ENCODE measurements around the gene AFMID.
"Not testable (repeated sequence)": the region's sequence is repeated elsewhere in the genome, so short reads cannot be mapped to it uniquely, and the experiment has no call there.

The AFMID gene

DNA sequence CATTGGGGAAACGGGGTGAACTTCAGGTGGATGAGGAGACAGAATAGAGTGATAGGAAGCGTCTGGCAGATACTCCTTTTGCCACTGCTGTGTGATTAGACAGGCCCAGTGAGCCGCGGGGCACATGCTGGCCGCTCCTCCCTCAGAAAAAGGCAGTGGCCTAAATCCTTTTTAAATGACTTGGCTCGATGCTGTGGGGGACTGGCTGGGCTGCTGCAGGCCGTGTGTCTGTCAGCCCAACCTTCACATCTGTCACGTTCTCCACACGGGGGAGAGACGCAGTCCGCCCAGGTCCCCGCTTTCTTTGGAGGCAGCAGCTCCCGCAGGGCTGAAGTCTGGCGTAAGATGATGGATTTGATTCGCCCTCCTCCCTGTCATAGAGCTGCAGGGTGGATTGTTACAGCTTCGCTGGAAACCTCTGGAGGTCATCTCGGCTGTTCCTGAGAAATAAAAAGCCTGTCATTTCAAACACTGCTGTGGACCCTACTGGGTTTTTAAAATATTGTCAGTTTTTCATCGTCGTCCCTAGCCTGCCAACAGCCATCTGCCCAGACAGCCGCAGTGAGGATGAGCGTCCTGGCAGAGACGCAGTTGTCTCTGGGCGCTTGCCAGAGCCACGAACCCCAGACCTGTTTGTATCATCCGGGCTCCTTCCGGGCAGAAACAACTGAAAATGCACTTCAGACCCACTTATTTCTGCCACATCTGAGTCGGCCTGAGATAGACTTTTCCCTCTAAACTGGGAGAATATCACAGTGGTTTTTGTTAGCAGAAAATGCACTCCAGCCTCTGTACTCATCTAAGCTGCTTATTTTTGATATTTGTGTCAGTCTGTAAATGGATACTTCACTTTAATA, 37.3 kb downstream of the AFMID start:
- no peak for DNase-seq

GRCh38 chr17:78225088-78225865, 38.1 kb downstream of the AFMID start:
- no peak for DNase-seq

GRCh38 chr17:78226055-78226758, 39.0 kb downstream of the AFMID start:
- peak; percentile 51 for DNase-seq

GRCh38 chr17:78226759-78227454, 39.7 kb downstream of the AFMID start:
- peak; percentile 93 for DNase-seq

GRCh38 chr17:78227455-78227916, 40.3 kb downstream of the AFMID start:
- peak; percentile 97 for DNase-seq

- no peak for DNase-seq
These were observed 41.0 kb downstream of the AFMID start for GRCh38 chr17:78228176-78228575.

- DNase-seq: no peak
These were observed 43.2 kb downstream of the AFMID start for GRCh38 chr17:78230252-78230962.

DNA sequence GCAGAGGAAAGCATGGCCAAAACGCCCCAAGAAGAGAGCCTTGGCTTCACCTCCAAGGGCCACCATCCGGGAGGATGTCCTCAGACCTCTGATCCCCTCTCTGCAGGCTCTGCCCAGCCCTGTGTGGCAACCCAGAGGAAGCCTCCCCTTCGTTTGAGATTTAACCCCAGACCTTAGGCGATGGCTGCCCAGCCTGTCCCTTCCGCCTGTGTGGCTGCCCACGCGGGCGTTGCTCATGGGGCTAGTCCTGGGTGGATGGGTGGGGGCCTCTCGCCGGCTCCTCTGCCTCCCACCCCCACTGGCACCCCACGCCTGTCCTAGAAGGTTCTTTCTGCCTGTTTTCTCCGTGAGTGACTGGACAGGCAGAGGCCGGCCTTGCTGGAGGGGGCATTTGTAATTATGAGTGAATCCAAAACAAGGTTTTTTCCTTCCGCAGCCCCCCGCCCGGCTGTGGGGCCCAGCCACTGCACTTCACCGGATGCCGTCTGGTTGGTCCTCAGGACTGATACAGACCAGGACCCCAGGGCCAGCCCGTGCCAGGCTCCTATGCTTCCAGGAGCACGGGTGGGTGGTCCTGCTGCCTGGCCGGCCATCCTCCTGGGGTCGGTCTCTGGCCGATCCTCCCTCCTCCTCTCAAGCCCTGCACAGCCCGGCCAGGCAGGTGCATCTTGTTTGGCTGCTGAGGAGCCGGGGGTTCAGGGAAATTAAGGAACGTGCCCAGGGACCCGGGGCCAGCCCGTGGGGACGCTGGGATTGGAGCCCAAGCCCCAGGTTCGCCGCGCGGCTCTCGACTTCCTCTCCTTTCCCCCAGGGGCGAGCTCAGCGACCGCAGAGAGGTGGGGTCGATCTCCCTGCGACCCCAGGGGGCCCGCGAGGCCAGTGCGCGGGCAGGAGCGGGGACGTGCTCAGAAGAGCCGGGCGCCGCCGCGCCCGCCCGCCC, 44.1 kb downstream of the AFMID start, which contains the start of gene TMEM235:
Gene TMEM235 (plus strand): TSS at position 636 of the 940 bp plus-strand sequence. CDS start 393 bp downstream, outside the sequence.
- DNase-seq: no peak

DNA sequence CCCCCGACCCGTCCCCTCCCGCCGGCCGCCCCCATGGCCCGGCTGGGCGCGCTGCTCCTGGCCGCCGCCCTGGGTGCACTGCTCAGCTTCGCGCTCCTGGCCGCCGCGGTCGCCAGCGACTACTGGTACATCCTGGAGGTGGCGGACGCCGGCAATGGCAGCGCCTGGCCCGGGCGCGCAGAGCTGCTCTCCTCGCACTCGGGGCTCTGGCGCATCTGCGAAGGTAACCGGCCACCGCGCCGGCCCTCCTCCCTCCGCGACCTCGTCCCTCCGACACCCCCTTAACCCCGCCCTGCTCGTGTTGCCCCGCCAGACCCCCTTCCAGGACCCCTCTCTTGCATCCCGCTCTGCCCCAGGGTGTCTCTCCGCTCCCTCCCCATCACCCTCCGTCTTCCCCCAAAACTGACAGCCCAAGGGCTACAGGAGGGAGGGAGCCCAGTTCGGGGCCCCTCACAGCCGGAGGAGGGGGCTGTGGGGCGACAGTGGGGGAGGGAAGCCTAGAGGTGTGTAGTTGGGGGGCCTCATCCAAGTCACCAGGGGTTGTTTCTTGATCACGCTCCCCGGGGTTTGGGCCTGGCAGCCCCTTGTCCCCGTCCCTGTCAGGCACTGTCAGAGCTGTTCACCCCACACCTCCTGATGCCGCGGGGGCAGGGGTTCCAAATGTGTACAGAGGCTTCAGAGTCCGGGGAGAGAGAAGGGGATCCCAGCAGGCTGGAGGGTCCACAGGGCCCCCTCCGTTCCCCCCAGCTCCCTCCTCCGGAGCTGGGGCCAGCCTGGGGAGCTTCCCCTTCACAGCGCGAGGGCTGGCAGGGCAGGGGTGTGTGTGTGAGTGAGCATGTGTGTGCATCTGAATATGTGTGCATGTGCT, 45.1 kb downstream of the AFMID start:
- peak; percentile 41 for DNase-seq

GRCh38 chr17:78232859-78233173, 45.7 kb downstream of the AFMID start:
- DNase-seq: no peak

GRCh38 chr17:78233678-78234077, 46.5 kb downstream of the AFMID start:
- DNase-seq: no peak

- no peak for DNase-seq
These were observed 47.2 kb downstream of the AFMID start for GRCh38 chr17:78234261-78234865.

- DNase-seq: not testable (repeated sequence)
These were observed 47.9 kb downstream of the AFMID start for GRCh38 chr17:78235022-78235421.

DNA sequence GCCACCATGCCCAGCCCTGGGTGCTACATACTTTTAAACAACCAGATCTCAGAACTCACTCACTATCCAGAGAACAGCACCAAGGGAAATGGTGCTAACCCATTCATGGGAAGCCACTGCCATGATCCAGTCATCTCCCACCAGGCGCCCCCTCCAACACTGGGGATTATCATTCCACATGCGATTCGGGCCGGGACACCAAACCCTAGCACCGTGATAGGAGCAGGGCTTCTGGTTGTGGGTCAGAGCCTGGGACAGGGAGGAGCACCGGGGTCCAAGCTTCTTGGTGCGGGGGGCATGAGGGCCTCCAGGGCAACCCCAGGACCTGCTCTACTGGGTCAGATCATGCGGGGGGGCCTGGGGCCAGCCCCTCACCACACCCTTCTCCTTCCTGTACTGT, 48.7 kb downstream of the AFMID start:
- no peak for DNase-seq

GRCh38 chr17:78236362-78237127, 49.4 kb downstream of the AFMID start:
- DNase-seq: no peak

DNA sequence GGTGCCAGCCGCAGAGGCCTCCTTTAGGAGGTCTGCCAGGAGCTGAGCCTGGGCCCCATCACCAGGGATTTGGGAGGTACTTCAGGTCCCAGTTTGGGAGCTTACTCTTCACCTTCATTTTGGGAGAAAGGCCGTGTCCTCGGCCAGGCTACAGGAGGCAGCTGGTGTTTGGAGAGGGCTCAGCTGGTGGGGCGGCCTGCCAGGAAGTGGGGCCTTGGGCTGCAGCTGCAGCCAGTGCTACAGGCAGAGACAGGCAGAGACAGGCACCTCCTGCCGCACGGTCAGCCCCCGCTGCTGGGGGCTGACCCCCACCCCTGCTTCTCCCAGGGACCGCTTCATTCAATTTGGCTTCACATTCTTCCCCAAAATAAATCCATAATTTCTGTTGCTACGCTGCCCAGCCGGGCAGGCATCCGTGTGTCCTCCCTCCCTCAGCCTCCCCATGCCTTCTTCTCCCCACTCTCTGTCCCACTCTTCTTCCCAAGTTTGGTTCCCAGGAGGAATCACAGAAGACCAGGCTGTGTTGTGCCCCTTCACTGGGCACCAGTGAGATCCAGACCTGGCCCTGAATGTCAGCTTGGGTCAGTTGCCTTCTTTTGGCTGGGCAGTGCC, 50.3 kb downstream of the AFMID start:
- DNase-seq: no peak

DNA sequence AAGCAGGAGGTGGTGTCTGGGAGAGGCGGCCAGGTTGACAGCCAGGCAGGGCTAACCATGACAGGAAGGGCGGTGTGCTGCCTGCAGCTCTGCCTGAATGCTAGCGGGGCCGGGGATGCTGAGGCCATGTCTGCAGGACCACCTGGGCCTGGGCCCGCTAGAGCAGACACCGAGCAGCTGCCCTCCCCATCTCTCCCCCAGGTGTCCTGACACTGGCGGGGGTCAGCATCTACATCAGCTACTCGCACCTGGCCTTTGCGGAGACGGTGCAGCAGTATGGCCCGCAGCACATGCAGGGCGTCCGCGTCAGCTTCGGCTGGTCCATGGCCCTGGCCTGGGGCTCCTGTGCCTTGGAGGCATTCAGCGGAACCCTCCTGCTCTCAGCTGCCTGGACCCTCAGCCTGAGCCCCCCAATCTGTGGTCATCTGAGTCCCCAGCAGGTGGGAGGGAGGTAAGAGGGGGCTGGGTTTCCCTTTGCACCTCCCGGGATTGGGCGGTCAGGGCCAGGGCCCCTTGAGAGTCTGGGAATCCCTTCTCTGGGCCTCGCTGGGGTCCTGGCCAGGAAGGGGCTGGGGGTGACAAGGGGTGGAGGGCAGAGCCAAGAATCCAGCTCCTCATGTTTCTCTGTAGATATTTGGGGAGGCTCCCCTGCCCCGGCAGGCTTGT, 51.8 kb downstream of the AFMID start:
- DNase-seq: no peak

Data from DMS53 (cell line).